GM12878 (cell line): ENCODE measurements around the gene ZNF189. TPM values are rescaled to one million over a fixed set of nuclear protein-coding genes. Genes with fewer than 3 reads are reported as not detected.

Experiments
- ATAC-seq: fragments of 200-7000 bp; cut with Tn5 transposase; 3 replicates; pipeline ENCODE4 v1.9.1; 2020; ENCODE audit warnings: mild to moderate bottlenecking, moderate library complexity
- BruUV-seq: library from RNA; stranded (reverse); fragments of 400-500 nt; replicated peaks from 2 replicates; lab custom pipeline; 2021; lab: Mats Ljungman, UMichigan
- CTCF ChIA-PET: fragments of 300-600 bp; sonication (Branson Sonifier 250); formaldehyde crosslinking; extraction: SDS; loops from one replicate; lab custom pipeline; 2021; ENCODE audit warnings: inconsistent platforms; lab: Yijun Ruan, JAX
- POLR2A ChIA-PET: fragments of 350-600 bp; formaldehyde crosslinking; extraction: SDS; loops from one replicate; lab custom pipeline; 2021; ENCODE audit warnings: inconsistent platforms; lab: Charles Lee
- RAD21 ChIA-PET: fragments of 300-600 bp; sonication (Branson Sonifier 250); formaldehyde crosslinking; loops from one replicate; lab custom pipeline; 2023; ENCODE audit warnings: antibody characterized with exemption; ENCODE audit not compliant: unreplicated experiment; lab: Charles Lee
- SMC1A ChIA-PET: fragments of 300-600 bp; sonication (Branson Sonifier 250); formaldehyde crosslinking; loops from one replicate; lab custom pipeline; 2023; ENCODE audit not compliant: unreplicated experiment, uncharacterized antibody; lab: Charles Lee
- DNase-seq: peaks from one replicate; pipeline ENCODE4 v3.0.0-alpha.2; 2011; ENCODE audit warnings: low read depth, low spot score
- FAIRE-seq: peaks from 3 replicates; lab custom pipeline; 2011; peaks lifted over from hg19 to GRCh38; lab: Jason Lieb, UNC
- H2AFZ ChIP-seq: 2 replicates; pipeline ENCODE4 v1.6.0; 2011; ENCODE audit warnings: low read depth, low read length, control low read depth; ENCODE audit not compliant: control insufficient read depth
- H3K27ac ChIP-seq: 2 replicates; pipeline ENCODE4 v1.5.1; 2011; ENCODE audit warnings: control low read depth; ENCODE audit not compliant: control insufficient read depth, insufficient read depth
- H3K27me3 ChIP-seq, 2 experiments: replicated peaks in 1 of 2; 2 replicates each; pipeline versions ENCODE4 v1.6.0 to v1.6.1; 2011; ENCODE audit warnings: low read length in 1 of 2; ENCODE audit not compliant: control insufficient read depth in 2 of 2, insufficient read depth in 2 of 2
- H3K36me3 ChIP-seq, 2 experiments: 2 replicates each; pipeline ENCODE4 v1.5.1; 2011; ENCODE audit warnings: low read length in 1 of 2; ENCODE audit not compliant: control insufficient read depth in 2 of 2, insufficient read depth in 2 of 2
- H3K4me1 ChIP-seq: 2 replicates; pipeline ENCODE4 v1.6.1; 2011; ENCODE audit warnings: mild to moderate bottlenecking, low read length, moderate library complexity, mixed read lengths; ENCODE audit not compliant: control insufficient read depth, insufficient read depth
- H3K4me2 ChIP-seq: 2 replicates; pipeline ENCODE4 v1.6.0; 2011; ENCODE audit warnings: control low read depth; ENCODE audit not compliant: control insufficient read depth, insufficient read depth
- H3K4me3 ChIP-seq: fragments of 200-600 bp; sonication (generic); 2 replicates; pipeline ENCODE4 v1.5.1; 2016
- H3K79me2 ChIP-seq: 2 replicates; pipeline ENCODE4 v1.6.0; 2011; ENCODE audit warnings: low read length; ENCODE audit not compliant: control insufficient read depth, insufficient read depth
- H3K9ac ChIP-seq: 2 replicates; pipeline ENCODE4 v1.8.0; 2011; ENCODE audit warnings: low read length, control low read depth, mixed read lengths; ENCODE audit not compliant: control insufficient read depth, insufficient read depth
- H3K9me3 ChIP-seq: replicated peaks from 3 replicates; pipeline ENCODE4 v1.5.1; 2011; ENCODE audit warnings: mild to moderate bottlenecking, low read length; ENCODE audit not compliant: control insufficient read depth, insufficient read depth
- H4K20me1 ChIP-seq: 2 replicates; pipeline ENCODE4 v1.6.0; 2011; ENCODE audit not compliant: control insufficient read depth, insufficient read depth
- BCL11A ChIP-seq: IDR thresholded peaks from 2 replicates; pipeline ENCODE4 v1.6.1; 2011; ENCODE audit warnings: low read depth, low read length
- BHLHE40 ChIP-seq, 2 experiments: fragments of 450-650 bp in 1 of 2; IDR thresholded peaks; 2 replicates each; pipeline ENCODE4 v1.6.1; 2011 to 2017; ENCODE audit warnings: low read depth in 2 of 2, borderline replicate concordance in 1 of 2, improper control_type of control experiment in 1 of 2, low read length in 1 of 2, mild to moderate bottlenecking in 1 of 2
- BRCA1 ChIP-seq: IDR thresholded peaks from 2 replicates; pipeline ENCODE4 v1.6.1; 2011; ENCODE audit warnings: low read depth, low read length, improper control_type of control experiment
- CHD2 ChIP-seq: IDR thresholded peaks from 2 replicates; pipeline ENCODE4 v1.6.1; 2011; ENCODE audit warnings: low read depth, low read length, improper control_type of control experiment, borderline replicate concordance
- CHD4 ChIP-seq: fragments of 200-600 bp; sonication (generic); IDR thresholded peaks from 2 replicates; pipeline ENCODE4 v1.6.1; 2016; ENCODE audit warnings: mild to moderate bottlenecking
- EGR1 ChIP-seq, 2 experiments: IDR thresholded peaks; 1 replicate in 1 of 2; 2 replicates in 1 of 2; pipeline ENCODE4 v1.6.1; 2011 to 2012; ENCODE audit warnings: low read depth in 2 of 2, low read length in 2 of 2, borderline replicate concordance in 1 of 2, mild to moderate bottlenecking in 1 of 2, moderate library complexity in 1 of 2
- EZH2 ChIP-seq: IDR thresholded peaks from 2 replicates; pipeline ENCODE4 v1.6.1; 2012; ENCODE audit warnings: low read depth, mild to moderate bottlenecking, control low read depth, inconsistent platforms, low read length, borderline replicate concordance; ENCODE audit not compliant: control insufficient read depth
- JUND ChIP-seq: IDR thresholded peaks from 2 replicates; pipeline ENCODE4 v1.6.1; 2012; ENCODE audit warnings: low read depth, mild to moderate bottlenecking, low read length, improper control_type of control experiment, moderate library complexity
- MYB ChIP-seq: fragments of 150-350 bp; IDR thresholded peaks from 2 replicates; pipeline ENCODE4 v1.6.1; 2014; ENCODE audit warnings: mild to moderate bottlenecking, low read depth, low read length, borderline replicate concordance
- NBN ChIP-seq: fragments of 450-650 bp; IDR thresholded peaks from 2 replicates; pipeline ENCODE4 v1.6.1; 2016
- NRF1 ChIP-seq: conservative IDR thresholded peaks from 2 replicates; pipeline ENCODE4 v1.6.1; 2011; ENCODE audit warnings: mild to moderate bottlenecking, low read depth, low read length, improper control_type of control experiment
- RAD21 ChIP-seq: IDR thresholded peaks from 2 replicates; pipeline ENCODE4 v1.6.1; 2011; ENCODE audit warnings: mild to moderate bottlenecking, low read depth, low read length, moderate library complexity; ENCODE audit not compliant: insufficient read depth
- RB1 ChIP-seq: fragments of 450-650 bp; formaldehyde crosslinking; IDR thresholded peaks from 2 replicates; pipeline ENCODE4 v1.6.1; 2017; ENCODE audit warnings: mild to moderate bottlenecking, borderline replicate concordance
- RBBP5 ChIP-seq: fragments of 200-600 bp; sonication (generic); conservative IDR thresholded peaks from 2 replicates; pipeline ENCODE4 v1.6.1; 2016
- RUNX3 ChIP-seq: IDR thresholded peaks from 2 replicates; pipeline ENCODE4 v1.6.1; 2012; ENCODE audit warnings: low read length, inconsistent platforms
- SIX5 ChIP-seq: IDR thresholded peaks from 2 replicates; pipeline ENCODE4 v1.6.1; 2011; ENCODE audit warnings: mild to moderate bottlenecking, low read depth, low read length, moderate library complexity; ENCODE audit not compliant: severe bottlenecking
- SMC3 ChIP-seq: IDR thresholded peaks from 2 replicates; pipeline ENCODE4 v1.6.1; 2011; ENCODE audit warnings: low read length, improper control_type of control experiment, borderline replicate concordance
- SREBF1 ChIP-seq: IDR thresholded peaks from 2 replicates; pipeline ENCODE4 v1.6.1; 2012; ENCODE audit warnings: mild to moderate bottlenecking, low read length
- WRNIP1 ChIP-seq: IDR thresholded peaks from 2 replicates; pipeline ENCODE4 v1.6.1; 2011; ENCODE audit warnings: low read depth, low read length, improper control_type of control experiment, borderline replicate concordance
- ZNF274 ChIP-seq: IDR thresholded peaks from one replicate; pipeline ENCODE4 v1.8.0; 2011; ENCODE audit not compliant: insufficient read length, insufficient read depth
- ZZZ3 ChIP-seq: IDR thresholded peaks from 2 replicates; pipeline ENCODE4 v1.6.1; 2011; ENCODE audit warnings: low read depth; ENCODE audit not compliant: control insufficient read depth, insufficient read length
- WGBS: methylation state at CpG from one replicate; pipeline ENCODE4 v1.1.6; 2016; ENCODE audit warnings: low lambda C conversion rate; ENCODE audit not compliant: insufficient replicate concordance, insufficient coverage; ENCODE audit errors: missing lambda C conversion rate; 5-methylcytosine and 5-hydroxymethylcytosine counted together
- in situ Hi-C: fragments of 300-500 bp; cut with MboI; formaldehyde crosslinking; loops from 9 replicates; pipeline ENCODE4 v1.14.3; 2018; ENCODE audit warnings: mixed read lengths
- intact Hi-C: fragments of 100-400 bp; cut with micrococcal nuclease; formaldehyde crosslinking; loops from one replicate; pipeline ENCODE4 v1.14.2; 2022; ENCODE audit not compliant: unreplicated experiment
- polyA plus RNA-seq, 11 experiments: library from polyadenylated mRNA; depleted of rRNA in 4 of 11; unstranded in 6 of 11; stranded (reverse) in 5 of 11; fragments of >200 nt; fragmentation: Nextera tagmentation in 4 of 11; fragmentation: Illumina TruSeq in 1 of 11; extraction: Ambion mirVana in 4 of 11; extraction: Trizol in 1 of 11; gene quantifications; 1 replicate in 1 of 11; 2 replicates in 10 of 11; pipeline versions ENCODE4 v1.2.1 to v1.2.3, GENCODE V29; 2011 to 2016; ENCODE audit warnings: inconsistent platforms in 2 of 11, missing spikeins in 2 of 11, low read depth in 1 of 11
- total RNA-seq, 4 experiments: library from RNA; depleted of rRNA in 3 of 4; stranded (reverse); fragments of >200 nt in 3 of 4; fragmentation: Illumina TruSeq in 1 of 4; extraction: Trizol in 1 of 4; gene quantifications; 2 replicates each; pipeline versions ENCODE4 v1.2.1 to v1.2.3, GENCODE V29; 2013 to 2021
- TF ChIP-seq, protein P1 (sequence below): fragments of 450-650 bp; IDR thresholded peaks from 2 replicates; pipeline ENCODE4 v1.6.1; 2016; ENCODE audit warnings: mild to moderate bottlenecking, moderate library complexity, borderline replicate concordance

ZNF189 gene
- total and polyA plus RNA-seq, 10 of the 15 experiments (the other 5 are each of a cell fraction or from before 2014, with no cell fraction given) = 3.1 to 12.3 (median 7.4) TPM

DNA sequence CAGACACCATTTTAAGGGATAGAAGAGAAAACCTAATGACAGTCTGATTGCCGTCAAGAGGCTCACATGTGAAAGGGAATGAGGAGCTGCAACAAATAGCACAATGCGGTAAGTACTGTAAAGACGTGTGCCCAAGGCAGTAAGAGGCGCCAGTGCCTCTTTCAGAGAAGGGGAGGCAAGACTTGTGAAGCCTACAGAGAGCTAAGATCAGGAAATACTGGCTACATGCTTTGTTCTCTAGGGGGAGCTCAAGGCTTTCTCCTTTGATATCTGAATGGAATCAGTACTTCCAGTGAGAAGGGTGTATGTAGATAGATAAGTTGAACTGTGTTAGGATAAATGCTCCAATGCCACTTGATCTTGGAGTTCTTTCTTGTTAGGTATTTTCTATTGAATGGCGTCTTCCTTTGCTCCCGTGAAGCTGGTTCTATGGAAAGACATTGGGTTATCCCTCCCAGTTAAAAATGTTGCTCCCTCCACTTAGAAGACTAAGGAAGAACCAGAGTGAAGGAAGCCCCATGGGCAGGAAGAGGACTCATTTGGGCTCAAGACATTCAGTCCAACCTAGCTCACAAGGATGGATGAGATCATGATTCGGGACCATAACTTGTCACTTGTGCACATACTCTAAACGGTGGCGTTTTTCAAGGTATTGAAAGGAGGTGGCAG lies 60.4 kb downstream of the ZNF189 start:
- FAIRE-seq (peak; percentile 94), DNase-seq (no peak)
- CTCF ChIA-PET = interaction anchor here (0.8 to 12.4 kb wide), 22 partner anchors 8 to 113 kb away, joined by 3 to 228 read pairs (median 4); partner anchors contain the start of gene RNF20
- no peak for TF ChIP-seq NBN
- TF ChIP-seq, protein P1, sequence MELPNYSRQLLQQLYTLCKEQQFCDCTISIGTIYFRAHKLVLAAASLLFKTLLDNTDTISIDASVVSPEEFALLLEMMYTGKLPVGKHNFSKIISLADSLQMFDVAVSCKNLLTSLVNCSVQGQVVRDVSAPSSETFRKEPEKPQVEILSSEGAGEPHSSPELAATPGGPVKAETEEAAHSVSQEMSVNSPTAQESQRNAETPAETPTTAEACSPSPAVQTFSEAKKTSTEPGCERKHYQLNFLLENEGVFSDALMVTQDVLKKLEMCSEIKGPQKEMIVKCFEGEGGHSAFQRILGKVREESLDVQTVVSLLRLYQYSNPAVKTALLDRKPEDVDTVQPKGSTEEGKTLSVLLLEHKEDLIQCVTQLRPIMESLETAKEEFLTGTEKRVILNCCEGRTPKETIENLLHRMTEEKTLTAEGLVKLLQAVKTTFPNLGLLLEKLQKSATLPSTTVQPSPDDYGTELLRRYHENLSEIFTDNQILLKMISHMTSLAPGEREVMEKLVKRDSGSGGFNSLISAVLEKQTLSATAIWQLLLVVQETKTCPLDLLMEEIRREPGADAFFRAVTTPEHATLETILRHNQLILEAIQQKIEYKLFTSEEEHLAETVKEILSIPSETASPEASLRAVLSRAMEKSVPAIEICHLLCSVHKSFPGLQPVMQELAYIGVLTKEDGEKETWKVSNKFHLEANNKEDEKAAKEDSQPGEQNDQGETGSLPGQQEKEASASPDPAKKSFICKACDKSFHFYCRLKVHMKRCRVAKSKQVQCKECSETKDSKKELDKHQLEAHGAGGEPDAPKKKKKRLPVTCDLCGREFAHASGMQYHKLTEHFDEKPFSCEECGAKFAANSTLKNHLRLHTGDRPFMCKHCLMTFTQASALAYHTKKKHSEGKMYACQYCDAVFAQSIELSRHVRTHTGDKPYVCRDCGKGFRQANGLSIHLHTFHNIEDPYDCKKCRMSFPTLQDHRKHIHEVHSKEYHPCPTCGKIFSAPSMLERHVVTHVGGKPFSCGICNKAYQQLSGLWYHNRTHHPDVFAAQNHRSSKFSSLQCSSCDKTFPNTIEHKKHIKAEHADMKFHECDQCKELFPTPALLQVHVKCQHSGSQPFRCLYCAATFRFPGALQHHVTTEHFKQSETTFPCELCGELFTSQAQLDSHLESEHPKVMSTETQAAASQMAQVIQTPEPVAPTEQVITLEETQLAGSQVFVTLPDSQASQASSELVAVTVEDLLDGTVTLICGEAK = no peak
- TF ChIP-seq ZNF274 = no peak
- peak; percentile 48; the same call in 1 of the 2 replicates for TF ChIP-seq SMC3
- no peak for TF ChIP-seq BRCA1
- TF ChIP-seq CHD2 = no peak
- TF ChIP-seq SIX5 = no peak
- TF ChIP-seq ZZZ3 = no peak
- no peak for TF ChIP-seq NRF1
- TF ChIP-seq RUNX3 = no peak
- no peak for TF ChIP-seq WRNIP1
- TF ChIP-seq EGR1 (IDR thresholded peaks at IDR 0.05; ENCODE audit: borderline replicate concordance in 1 of 2, low read depth in 2 of 2, low read length in 2 of 2) = no peak
- no peak for TF ChIP-seq RB1
- no peak for TF ChIP-seq JUND
- TF ChIP-seq RBBP5 = no peak
- TF ChIP-seq BHLHE40 (IDR thresholded peaks at IDR 0.05; ENCODE audit: borderline replicate concordance in 1 of 2, low read depth in 2 of 2, low read length in 1 of 2) = no peak
- TF ChIP-seq MYB = no peak
- TF ChIP-seq BCL11A = no peak
- TF ChIP-seq SREBF1 = no peak
- no peak for TF ChIP-seq EZH2
- peak; percentile 80 for TF ChIP-seq RAD21
- TF ChIP-seq CHD4 = no peak

More for the DNA sequence above, 60.4 kb downstream of the ZNF189 start:
- Histone ChIP-seq H4K20me1 (no peaks in the 10 kb centered on the region), H3K9ac (no peak overlapping the region), H3K79me2 (no peaks in the 10 kb centered on the region), H3K36me3 (no peaks in the 10 kb centered on the region), H3K27me3 (no peaks in the 10 kb centered on the region), H2AFZ (no peak overlapping the region), H3K4me2 (no peak overlapping the region), H3K4me1 (no peaks in the 10 kb centered on the region), H3K9me3 (no peaks in the 10 kb centered on the region), H3K4me3 (no peak overlapping the region), H3K27ac (no peak overlapping the region)
- 12% methylated on average over 9 of the region's 9 CpGs for WGBS
- intact Hi-C loops = loop anchor here (1.0 kb wide), 1 partner anchor 71 kb away; no protein-coding TSS in a partner anchor
- RAD21 ChIA-PET = interaction anchor here (0.5 to 2.0 kb wide), 8 partner anchors 10 to 1186 kb away, joined by 3 to 15 read pairs (median 5); partner anchors contain the start of gene RNF20
- POLR2A ChIA-PET = no interaction called here
- in situ Hi-C loops = loop anchor here (5.0 kb wide), 1 partner anchor 73 kb away; the partner anchor contains the start of gene RNF20
- SMC1A ChIA-PET = interaction anchor here (0.7 to 2.4 kb wide), 13 partner anchors 9 to 108 kb away, joined by 3 to 41 read pairs (median 3); partner anchors contain the start of gene RNF20
- ATAC-seq = peak; percentile 96
- no TSS peak for BruUV-seq
